Ascending aorta (tissue), 2 donors: ENCODE measurements around the gene RPUSD1. TPM values are rescaled to one million over a fixed set of nuclear protein-coding genes. Genes with fewer than 3 reads are reported as not detected.

Experiments
- DNase-seq, 2 donors: peaks; one replicate each; pipeline ENCODE4 v3.0.0-alpha.2; 2019; ENCODE audit warnings: low spot score in 2 of 2
- H3K27ac ChIP-seq, 2 donors: fragments of 200-600 bp; sonication (generic); one replicate each; pipeline ENCODE4 v1.5.1; 2016 to 2017; ENCODE audit warnings: mild to moderate bottlenecking in 1 of 2
- H3K27me3 ChIP-seq: fragments of 200-600 bp; sonication (generic); one replicate; pipeline ENCODE4 v1.5.1; 2017
- H3K36me3 ChIP-seq, 2 donors: fragments of 200-600 bp; sonication (generic); one replicate each; pipeline ENCODE4 v1.5.1; 2016
- H3K4me1 ChIP-seq, 2 donors: fragments of 200-600 bp; sonication (generic); one replicate each; pipeline ENCODE4 v1.5.1; 2016 to 2017; ENCODE audit warnings: mild to moderate bottlenecking in 1 of 2
- H3K4me3 ChIP-seq, 2 donors: fragments of 200-600 bp; sonication (generic); one replicate each; pipeline ENCODE4 v1.5.1; 2016 to 2017; ENCODE audit warnings: mild to moderate bottlenecking in 1 of 2
- H3K9me3 ChIP-seq, 2 donors: fragments of 200-600 bp; sonication (generic); one replicate each; pipeline ENCODE4 v1.5.1; 2016
- CTCF ChIP-seq, 3 experiments: fragments of 200-600 bp in 2 of 3; fragments of 450-650 bp in 1 of 3; sonication (generic) in 2 of 3; IDR thresholded peaks; one replicate each; pipeline ENCODE4 v1.5.1; 2016 to 2019; ENCODE audit warnings: antibody characterized with exemption in 3 of 3, mild to moderate bottlenecking in 1 of 3, moderate library complexity in 1 of 3
- intact Hi-C: fragments of 100-400 bp; cut with DNase I; formaldehyde crosslinking; loops from one replicate; pipeline ENCODE4 v1.15.1; 2023
- total RNA-seq: library from RNA; depleted of rRNA; stranded (reverse); fragments of >200 nt; gene quantifications from one replicate; pipeline ENCODE4 v1.1.0, GENCODE V29; 2016

RPUSD1 gene
- total RNA-seq, 1 donor from 2014 or later, result 4.8 TPM

- Histone ChIP-seq H3K27me3 (peaks cover 12% of the 10 kb centered on the region), H3K27ac (no peak overlapping the region), H3K4me1 (no peaks in the 10 kb centered on the region), H3K4me3 (no peak overlapping the region), H3K9me3 (no peaks in the 10 kb centered on the region), H3K36me3 (no peaks in the 10 kb centered on the region)
- no peak for DNase-seq
- TF ChIP-seq CTCF (IDR thresholded peaks at IDR 0.05), result no peak
- intact Hi-C loops, result no loop called here
Observed at GRCh38 chr16:795580-796229, 7.5 kb upstream of the RPUSD1 start.

- peaks cover 7% of the 10 kb centered on the region for H3K27me3 ChIP-seq
- no peak for TF ChIP-seq CTCF (IDR thresholded peaks at IDR 0.05)
- intact Hi-C loops, result no loop called here
- no peaks in the 10 kb centered on the region for H3K4me1 ChIP-seq
- no peaks in the 10 kb centered on the region for H3K9me3 ChIP-seq
- no peak overlapping the region for H3K27ac ChIP-seq
- no peak overlapping the region for H3K4me3 ChIP-seq
- H3K36me3 ChIP-seq, result no peaks in the 10 kb centered on the region
- DNase-seq, result no peak
Observed at GRCh38 chr16:794853-795466, 6.8 kb upstream of the RPUSD1 start.

- no peak for TF ChIP-seq CTCF (IDR thresholded peaks at IDR 0.05)
- Histone ChIP-seq H3K9me3 (no peaks in the 10 kb centered on the region), H3K4me3 (no peak overlapping the region), H3K36me3 (no peaks in the 10 kb centered on the region), H3K27me3 (peaks cover under 1% of the 10 kb centered on the region), H3K27ac (no peak overlapping the region), H3K4me1 (peaks cover under 1 to 1% of the 10 kb centered on the region in 2 donors)
- DNase-seq, result no peak
- intact Hi-C loops, result no loop called here
Observed at GRCh38 chr16:794091-794822, 6.1 kb upstream of the RPUSD1 start.

- no peaks in the 10 kb centered on the region for H3K36me3 ChIP-seq
- no peak overlapping the region for H3K27ac ChIP-seq
- no peak for DNase-seq
- intact Hi-C loops, result no loop called here
- no peaks in the 10 kb centered on the region for H3K27me3 ChIP-seq
- no peak overlapping the region for H3K4me3 ChIP-seq
- no peaks in the 10 kb centered on the region for H3K9me3 ChIP-seq
- no peak for TF ChIP-seq CTCF (IDR thresholded peaks at IDR 0.05)
- peaks cover 7 to 8% of the 10 kb centered on the region in 2 donors for H3K4me1 ChIP-seq
Observed at GRCh38 chr16:793414-793813, 5.2 kb upstream of the RPUSD1 start.

GRCh38 chr16:792221-792995 lies 4.2 kb upstream of the RPUSD1 start:
- TF ChIP-seq CTCF (IDR thresholded peaks at IDR 0.05), result no peak
- no peak for DNase-seq
- Histone ChIP-seq H3K36me3 (no peaks in the 10 kb centered on the region), H3K4me1 (peaks cover 7 to 13% of the 10 kb centered on the region in 2 donors), H3K9me3 (no peaks in the 10 kb centered on the region), H3K4me3 (no peak overlapping the region), H3K27me3 (no peaks in the 10 kb centered on the region), H3K27ac (no peak overlapping the region)
- intact Hi-C loops, result no loop called here
